ENCODE results near the gene DDX39B.
"Not testable (repeated sequence)": the region's sequence is repeated elsewhere in the genome, so short reads cannot be mapped to it uniquely, and the experiment has no call there.

GRCh38 chr6:31487674-31488073 is 54.1 kb downstream of the DDX39B start:
- TF ChIP-seq CTCF, POLR2A (IDR thresholded peaks at IDR 0.05): not testable (repeated sequence)

All from gastroesophageal sphincter (tissue), 3 donors.